GM19193 (cell line): Measurements from ENCODE around the gene EPHA6.

Experiments used
- POLR2A ChIP-seq: IDR thresholded peaks from 4 replicates; pipeline ENCODE4 v1.6.1; 2011; ENCODE audit not compliant: insufficient read depth, insufficient read length; ENCODE audit errors: extremely low read depth

Gene EPHA6

GRCh38 chr3:97070302-97070701, 255.9 kb downstream of the EPHA6 start:
- TF ChIP-seq POLR2A = no peak

DNA sequence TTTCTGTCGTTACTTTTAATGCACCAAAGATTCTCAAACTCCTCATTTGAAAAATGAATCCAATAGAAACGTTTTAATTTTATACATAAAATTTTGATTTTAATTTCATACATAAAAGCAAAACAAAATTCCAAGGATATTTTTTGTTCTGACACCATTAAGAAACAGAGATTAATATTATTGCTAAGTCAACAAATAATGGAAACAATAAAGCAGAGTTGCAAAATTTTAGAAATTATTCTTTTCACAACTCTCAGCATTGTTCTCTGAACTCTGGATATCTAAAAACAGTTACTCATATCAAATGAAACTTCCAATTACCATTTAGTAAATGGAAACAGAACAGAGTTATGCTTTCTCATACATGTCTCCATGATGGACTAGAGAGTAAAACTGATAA, 260.2 kb downstream of the EPHA6 start:
- no peak for TF ChIP-seq POLR2A

GRCh38 chr3:97076673-97077072, 262.3 kb downstream of the EPHA6 start:
- TF ChIP-seq POLR2A = no peak

DNA sequence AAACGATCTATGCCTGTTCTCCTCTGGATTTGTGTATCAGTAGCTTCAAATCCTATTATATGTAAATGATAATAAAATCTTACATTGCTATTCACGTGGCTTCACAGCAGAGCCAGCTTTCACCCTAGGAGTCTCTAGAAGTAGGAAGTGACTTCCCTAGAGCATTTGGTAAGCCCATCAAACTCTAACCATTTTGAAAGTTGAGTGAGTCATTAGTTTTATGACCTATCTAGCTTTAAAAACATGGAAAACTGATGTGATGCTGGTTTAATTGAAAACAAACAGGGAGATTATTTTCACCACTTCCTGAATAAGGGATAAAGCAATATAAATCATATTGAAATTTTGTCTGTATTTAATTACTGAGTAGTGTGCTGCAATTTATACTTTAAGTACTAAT, 275.2 kb downstream of the EPHA6 start:
- TF ChIP-seq POLR2A = no peak

DNA sequence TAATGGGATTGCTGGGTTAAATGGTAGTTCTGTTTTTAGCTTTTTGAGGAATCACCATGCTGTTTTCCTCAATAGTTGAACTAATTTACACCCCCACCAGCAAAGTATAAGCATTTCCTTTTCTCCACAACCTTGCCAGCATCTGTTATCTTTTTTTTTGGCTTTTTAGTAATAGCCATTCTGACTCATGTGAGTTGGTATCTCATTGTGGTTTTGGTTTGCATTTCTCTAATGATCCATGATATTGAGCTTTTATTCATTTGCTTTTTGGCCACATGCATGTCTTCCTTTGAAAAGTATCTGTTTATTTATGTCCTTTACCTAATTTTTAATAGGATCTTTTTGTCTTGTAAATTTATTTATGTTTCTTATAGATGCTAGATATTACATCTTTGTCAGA, 288.2 kb downstream of the EPHA6 start:
- TF ChIP-seq POLR2A = no peak

- no peak for TF ChIP-seq POLR2A
These were observed 291.7 kb downstream of the EPHA6 start for GRCh38 chr3:97105989-97106651.

- no peak for TF ChIP-seq POLR2A
These were observed 292.2 kb downstream of the EPHA6 start for GRCh38 chr3:97106652-97106989.

DNA sequence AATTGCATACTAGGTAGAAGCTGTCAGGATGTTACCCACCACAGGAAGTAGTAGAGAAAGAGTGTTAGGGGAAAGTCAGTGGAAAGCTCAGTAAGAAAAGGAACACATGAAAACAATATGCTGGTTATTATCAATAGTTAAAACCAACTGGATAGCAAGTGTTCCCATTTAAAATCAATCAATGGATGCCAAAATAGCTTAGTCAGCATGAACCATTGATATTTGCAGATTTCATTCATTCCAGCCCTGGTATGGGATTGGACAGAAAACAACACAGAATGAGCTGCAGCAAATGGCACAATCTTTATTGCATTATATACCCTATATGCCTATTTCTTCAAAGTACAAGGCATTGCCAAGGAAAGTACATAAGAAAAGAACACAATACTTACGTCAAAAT, 293.7 kb downstream of the EPHA6 start:
- TF ChIP-seq POLR2A = no peak

- TF ChIP-seq POLR2A = no peak
These were observed 296.9 kb downstream of the EPHA6 start for GRCh38 chr3:97111244-97111643.

DNA sequence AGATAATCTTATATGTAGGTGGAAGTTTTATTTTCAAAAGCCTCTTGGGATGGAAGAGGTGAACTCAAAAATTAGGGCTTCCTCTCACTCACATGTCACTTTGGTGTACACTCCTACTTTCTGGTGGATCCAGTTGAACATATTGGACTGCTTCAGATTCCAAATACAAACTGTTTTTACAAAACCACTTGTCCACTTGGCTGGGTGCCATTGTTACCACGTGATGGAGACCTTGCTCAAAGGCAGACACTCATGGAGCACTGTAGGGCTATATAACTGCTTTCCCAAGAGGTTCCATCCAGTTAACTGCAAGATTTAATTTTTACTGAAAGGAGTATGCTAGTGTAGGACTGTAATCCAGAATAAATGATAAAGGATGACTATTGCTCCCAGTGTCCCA, 307.0 kb downstream of the EPHA6 start:
- TF ChIP-seq POLR2A = no peak

DNA sequence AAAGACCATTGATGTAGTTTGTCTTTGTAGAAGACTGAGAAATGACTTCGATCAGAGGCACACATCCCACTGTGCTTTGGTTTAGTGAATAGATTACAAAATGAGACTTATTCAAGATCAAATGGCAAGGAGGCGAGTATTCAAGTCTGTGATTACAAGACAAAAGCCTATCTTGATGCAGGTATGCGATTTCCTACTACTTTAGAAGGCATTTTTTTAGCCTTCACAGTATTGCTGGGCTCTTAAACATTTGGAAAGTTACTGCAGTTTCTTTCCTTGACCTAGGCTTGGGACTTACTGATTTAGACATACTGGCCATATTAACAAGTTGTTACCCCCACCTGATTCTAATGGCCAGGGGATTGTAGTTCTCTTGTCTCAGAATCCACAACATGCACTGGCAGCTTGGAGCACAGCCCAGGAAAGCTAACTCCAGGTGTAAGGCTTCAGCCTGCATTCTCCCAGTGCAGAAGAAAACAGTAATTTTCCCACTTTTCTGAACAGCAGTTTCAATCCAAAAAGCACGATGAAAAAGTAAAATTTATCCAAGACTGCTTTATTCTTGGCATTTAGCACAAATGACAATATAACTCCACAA, 311.6 kb downstream of the EPHA6 start:
- no peak for TF ChIP-seq POLR2A

GRCh38 chr3:97131476-97131875, 317.1 kb downstream of the EPHA6 start:
- no peak for TF ChIP-seq POLR2A

GRCh38 chr3:97138914-97139541, 324.6 kb downstream of the EPHA6 start:
- TF ChIP-seq POLR2A = no peak

DNA sequence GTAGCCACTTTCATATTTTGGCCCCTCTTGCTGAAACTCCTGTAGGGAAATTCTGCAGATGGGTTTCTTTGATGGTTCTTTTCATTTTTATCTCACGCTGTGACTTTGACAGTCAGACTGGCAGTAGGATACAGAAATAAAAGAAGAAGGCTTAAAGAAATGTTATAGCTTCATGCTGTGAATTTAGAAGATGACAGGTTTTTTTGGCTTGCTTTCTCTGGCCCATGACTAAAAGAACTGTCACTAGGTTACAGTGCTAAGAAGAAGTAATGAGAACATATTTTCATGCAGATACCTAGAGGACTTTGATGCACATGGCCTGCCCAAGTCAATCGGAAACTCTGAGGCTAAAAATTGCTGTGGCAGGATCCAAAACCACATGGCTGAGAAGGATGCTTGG, 334.5 kb downstream of the EPHA6 start:
- TF ChIP-seq POLR2A = no peak

GRCh38 chr3:97161169-97161568, 346.8 kb downstream of the EPHA6 start:
- TF ChIP-seq POLR2A = no peak

GRCh38 chr3:97177242-97177641, 362.8 kb downstream of the EPHA6 start:
- TF ChIP-seq POLR2A = no peak
